MCF 10A (cell line): ENCODE data around the gene FAP. TPM values are rescaled to one million over a fixed set of nuclear protein-coding genes. Genes with fewer than 3 reads are reported as not detected.
A peak's percentile ranks its signal among the peaks of the same experiment; 100 is the strongest.

Experiments
- BruUV-seq: library from RNA; stranded (reverse); fragments of 400-500 nt; replicated peaks from 2 replicates; lab custom pipeline; 2021; lab: Mats Ljungman, UMichigan
- CTCF ChIA-PET: fragments of 300-600 bp; sonication (Branson Sonifier 250); formaldehyde crosslinking; extraction: SDS; loops from one replicate; lab custom pipeline; 2021; ENCODE audit warnings: antibody characterized with exemption, inconsistent platforms; lab: Yijun Ruan, JAX
- POLR2A ChIA-PET: fragments of 300-600, 350-650 bp; sonication (Branson Sonifier 250); formaldehyde crosslinking; extraction: SDS; loops from one replicate; lab custom pipeline; 2020; ENCODE audit warnings: antibody characterized with exemption, inconsistent platforms; lab: Yijun Ruan, JAX
- DNase-seq: peaks from one replicate; pipeline ENCODE4 v3.0.0-alpha.2; 2018; ENCODE audit not compliant: unreplicated experiment
- H3K27ac Mint-ChIP-seq: one replicate; pipeline ENCODE4 v1.8.0; 2022; ENCODE audit warnings: mild to moderate bottlenecking, low read depth, mixed read lengths; ENCODE audit not compliant: unreplicated experiment
- H3K27me3 Mint-ChIP-seq: one replicate; pipeline ENCODE4 v1.8.0; 2022; ENCODE audit warnings: mixed read lengths; ENCODE audit not compliant: insufficient read depth, unreplicated experiment
- H3K36me3 Mint-ChIP-seq: one replicate; pipeline ENCODE4 v1.8.0; 2022; ENCODE audit warnings: mild to moderate bottlenecking, moderate library complexity, mixed read lengths; ENCODE audit not compliant: insufficient read depth, unreplicated experiment
- H3K4me1 Mint-ChIP-seq: one replicate; pipeline ENCODE4 v1.8.0; 2022; ENCODE audit warnings: mixed read lengths; ENCODE audit not compliant: insufficient read depth, unreplicated experiment
- H3K4me3 Mint-ChIP-seq: one replicate; pipeline ENCODE4 v1.8.0; 2022; ENCODE audit warnings: mild to moderate bottlenecking, moderate library complexity, mixed read lengths; ENCODE audit not compliant: unreplicated experiment
- H3K9me3 Mint-ChIP-seq: one replicate; pipeline ENCODE4 v1.8.0; 2022; ENCODE audit warnings: mixed read lengths; ENCODE audit not compliant: unreplicated experiment
- CTCF ChIP-seq: fragments of 200-600 bp; IDR thresholded peaks from one replicate; pipeline ENCODE4 v1.8.0; 2022; ENCODE audit warnings: antibody characterized with exemption, mild to moderate bottlenecking; ENCODE audit not compliant: unreplicated experiment
- intact Hi-C: fragments of 100-400 bp; cut with micrococcal nuclease; formaldehyde crosslinking; loops from 2 replicates; pipeline ENCODE4 v1.14.1; 2022
- total RNA-seq: library from RNA; stranded (reverse); gene quantifications from 2 replicates; pipeline ENCODE4 v1.2.3, GENCODE V29; 2022

FAP gene
- total RNA-seq, 1 experiment from 2014 or later: 12.1 TPM

- ChIA-PET CTCF (interaction anchor here (0.6 to 1.0 kb wide), 4 partner anchors 26 to 453 kb away, joined by 3 to 4 read pairs (median 3); no protein-coding TSS in a partner anchor), POLR2A (interaction anchor here (1.0 kb wide), 1 partner anchor 9 kb away, joined by 3 read pairs; no protein-coding TSS in a partner anchor)
- H3K4me1 Mint-ChIP-seq: no peaks in the 10 kb centered on the region
- H3K9me3 Mint-ChIP-seq: no peaks in the 10 kb centered on the region
- H3K36me3 Mint-ChIP-seq: peaks cover 7% of the 10 kb centered on the region
- TF ChIP-seq CTCF: no peak
- no peak overlapping the region for H3K27ac Mint-ChIP-seq
- intact Hi-C loops: no loop called here
- H3K4me3 Mint-ChIP-seq: no peak overlapping the region
- no peak for DNase-seq
- BruUV-seq: no TSS peak
- H3K27me3 Mint-ChIP-seq: no peaks in the 10 kb centered on the region
These were observed 45.0 kb downstream of the FAP start for GRCh38 chr2:162198239-162198638.

GRCh38 chr2:162197069-162197825 lies 46.0 kb downstream of the FAP start:
- DNase-seq: peak; percentile 11
- Mint-ChIP-seq H3K36me3 (peaks cover 7% of the 10 kb centered on the region), H3K4me1 (no peaks in the 10 kb centered on the region), H3K27me3 (no peaks in the 10 kb centered on the region), H3K27ac (no peak overlapping the region), H3K4me3 (no peak overlapping the region), H3K9me3 (no peaks in the 10 kb centered on the region)
- TF ChIP-seq CTCF: no peak
- ChIA-PET CTCF (interaction anchor here (0.8 to 1.2 kb wide), 4 partner anchors 41 to 103 kb away, joined by 3 to 4 read pairs (median 4); no protein-coding TSS in a partner anchor), POLR2A (no interaction called here)
- intact Hi-C loops: no loop called here
- no TSS peak for BruUV-seq

GRCh38 chr2:162196638-162197037 lies 46.6 kb downstream of the FAP start:
- no TSS peak for BruUV-seq
- no peak for TF ChIP-seq CTCF
- intact Hi-C loops: no loop called here
- DNase-seq: peak; percentile 53
- H3K36me3 Mint-ChIP-seq: peaks cover 7% of the 10 kb centered on the region
- no peak overlapping the region for H3K27ac Mint-ChIP-seq
- ChIA-PET CTCF (interaction anchor here (0.5 to 1.2 kb wide), 3 partner anchors 43 to 298 kb away, joined by 3 to 4 read pairs (median 3); no protein-coding TSS in a partner anchor), POLR2A (no interaction called here)
- H3K4me1 Mint-ChIP-seq: no peaks in the 10 kb centered on the region
- H3K9me3 Mint-ChIP-seq: no peaks in the 10 kb centered on the region
- H3K4me3 Mint-ChIP-seq: no peak overlapping the region
- H3K27me3 Mint-ChIP-seq: no peaks in the 10 kb centered on the region

GRCh38 chr2:162188451-162188850 lies 54.8 kb downstream of the FAP start:
- CTCF ChIA-PET: interaction anchor here (1.5 to 2.3 kb wide), 3 partner anchors 8 to 35 kb away, joined by 3 to 10 read pairs (median 5); no protein-coding TSS in a partner anchor
- H3K27me3 Mint-ChIP-seq: no peaks in the 10 kb centered on the region
- TF ChIP-seq CTCF: no peak

More at GRCh38 chr2:162188451-162188850, 54.8 kb downstream of the FAP start:
- intact Hi-C loops: no loop called here
- POLR2A ChIA-PET: no interaction called here
- Mint-ChIP-seq H3K36me3 (no peaks in the 10 kb centered on the region), H3K9me3 (no peaks in the 10 kb centered on the region), H3K4me3 (no peak overlapping the region), H3K27ac (no peak overlapping the region), H3K4me1 (no peaks in the 10 kb centered on the region)
- BruUV-seq: no TSS peak
- DNase-seq: no peak
